Measurements from ENCODE around the gene RNF214.

GRCh38 chr11:117296881-117297280 lies 64.4 kb downstream of the RNF214 start:
- no peak for TF ChIP-seq CTCF (IDR thresholded peaks at IDR 0.05)
- no peak for TF ChIP-seq POLR2A (IDR thresholded peaks at IDR 0.05)

All from esophagus squamous epithelium (tissue), 4 donors.